ENCODE measurements around the gene MCOLN2. TPM values are rescaled to one million over a fixed set of nuclear protein-coding genes. Genes with fewer than 3 reads are reported as not detected.

Gene MCOLN2
- total and polyA plus RNA-seq, 2 of the 13 experiments (the other 11 are each of a cell fraction or from before 2014, with no cell fraction given), result not detected

DNA sequence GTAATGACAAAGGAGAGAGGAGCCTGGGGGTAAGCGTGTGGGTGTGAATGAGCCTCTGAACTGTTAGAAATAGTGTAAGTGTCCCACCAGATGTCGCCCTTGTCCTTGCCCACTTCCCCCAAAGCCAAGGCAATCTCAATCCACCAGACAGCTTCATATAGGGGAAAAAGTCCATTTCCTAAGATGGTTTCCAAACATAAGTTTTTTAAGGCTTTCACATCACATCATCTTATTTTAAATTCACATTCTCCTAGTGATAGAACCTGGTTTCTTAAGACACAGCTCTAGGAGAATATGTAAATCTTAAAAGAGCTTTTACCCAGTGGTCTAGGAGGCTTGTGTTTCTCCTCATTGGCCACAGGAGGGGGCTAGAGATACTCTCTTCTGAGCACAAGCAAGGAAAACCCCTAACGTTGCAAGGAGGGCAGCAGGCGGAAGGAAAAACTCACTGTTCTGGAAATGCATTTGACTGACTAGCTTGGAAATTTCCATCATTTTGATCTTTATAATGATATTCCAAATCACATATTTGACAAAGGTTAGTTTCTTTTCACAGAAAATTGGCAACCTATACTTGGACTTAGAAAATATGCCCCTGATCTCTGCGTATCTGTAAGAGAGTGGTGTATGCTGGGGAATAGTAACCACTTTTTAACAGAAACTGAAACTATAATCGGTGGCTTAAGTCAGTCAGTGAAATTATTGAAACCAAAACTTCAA, 52.0 kb downstream of the MCOLN2 start (continued):
- TF ChIP-seq, protein P1, sequence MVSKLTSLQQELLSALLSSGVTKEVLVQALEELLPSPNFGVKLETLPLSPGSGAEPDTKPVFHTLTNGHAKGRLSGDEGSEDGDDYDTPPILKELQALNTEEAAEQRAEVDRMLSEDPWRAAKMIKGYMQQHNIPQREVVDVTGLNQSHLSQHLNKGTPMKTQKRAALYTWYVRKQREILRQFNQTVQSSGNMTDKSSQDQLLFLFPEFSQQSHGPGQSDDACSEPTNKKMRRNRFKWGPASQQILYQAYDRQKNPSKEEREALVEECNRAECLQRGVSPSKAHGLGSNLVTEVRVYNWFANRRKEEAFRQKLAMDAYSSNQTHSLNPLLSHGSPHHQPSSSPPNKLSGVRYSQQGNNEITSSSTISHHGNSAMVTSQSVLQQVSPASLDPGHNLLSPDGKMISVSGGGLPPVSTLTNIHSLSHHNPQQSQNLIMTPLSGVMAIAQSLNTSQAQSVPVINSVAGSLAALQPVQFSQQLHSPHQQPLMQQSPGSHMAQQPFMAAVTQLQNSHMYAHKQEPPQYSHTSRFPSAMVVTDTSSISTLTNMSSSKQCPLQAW (CRISPR knock-in tag; IDR thresholded peaks at IDR 0.05), result 0 out of 2 replicates have a peak, but pooled peaks have one; percentile 16
- no peak for TF ChIP-seq PITX1 (CRISPR knock-in tag; IDR thresholded peaks at IDR 0.05)
- TF ChIP-seq SAP130 (CRISPR knock-in tag; IDR thresholded peaks at IDR 0.05; ENCODE audit: low read depth), result 0 out of 2 replicates have a peak, but pooled peaks have one; percentile 13
- TF ChIP-seq NCOA1 (CRISPR knock-in tag; IDR thresholded peaks at IDR 0.05), result 0 out of 2 replicates have a peak, but pooled peaks have one; percentile 57
- TF ChIP-seq YEATS2 (CRISPR knock-in tag; IDR thresholded peaks at IDR 0.05; ENCODE audit: borderline replicate concordance), result peak; percentile 39; the same call in 1 of the 2 replicates
- TF ChIP-seq, protein P2, sequence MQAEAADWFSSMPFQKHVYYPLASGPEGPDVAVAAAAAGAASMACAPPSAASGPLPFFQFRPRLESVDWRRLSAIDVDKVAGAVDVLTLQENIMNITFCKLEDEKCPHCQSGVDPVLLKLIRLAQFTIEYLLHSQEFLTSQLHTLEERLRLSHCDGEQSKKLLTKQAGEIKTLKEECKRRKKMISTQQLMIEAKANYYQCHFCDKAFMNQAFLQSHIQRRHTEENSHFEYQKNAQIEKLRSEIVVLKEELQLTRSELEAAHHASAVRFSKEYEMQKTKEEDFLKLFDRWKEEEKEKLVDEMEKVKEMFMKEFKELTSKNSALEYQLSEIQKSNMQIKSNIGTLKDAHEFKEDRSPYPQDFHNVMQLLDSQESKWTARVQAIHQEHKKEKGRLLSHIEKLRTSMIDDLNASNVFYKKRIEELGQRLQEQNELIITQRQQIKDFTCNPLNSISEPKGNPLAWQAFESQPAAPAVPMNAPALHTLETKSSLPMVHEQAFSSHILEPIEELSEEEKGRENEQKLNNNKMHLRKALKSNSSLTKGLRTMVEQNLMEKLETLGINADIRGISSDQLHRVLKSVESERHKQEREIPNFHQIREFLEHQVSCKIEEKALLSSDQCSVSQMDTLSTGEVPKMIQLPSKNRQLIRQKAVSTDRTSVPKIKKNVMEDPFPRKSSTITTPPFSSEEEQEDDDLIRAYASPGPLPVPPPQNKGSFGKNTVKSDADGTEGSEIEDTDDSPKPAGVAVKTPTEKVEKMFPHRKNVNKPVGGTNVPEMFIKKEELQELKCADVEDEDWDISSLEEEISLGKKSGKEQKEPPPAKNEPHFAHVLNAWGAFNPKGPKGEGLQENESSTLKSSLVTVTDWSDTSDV (CRISPR knock-in tag; IDR thresholded peaks at IDR 0.05), result no peak
- TF ChIP-seq, protein P3, sequence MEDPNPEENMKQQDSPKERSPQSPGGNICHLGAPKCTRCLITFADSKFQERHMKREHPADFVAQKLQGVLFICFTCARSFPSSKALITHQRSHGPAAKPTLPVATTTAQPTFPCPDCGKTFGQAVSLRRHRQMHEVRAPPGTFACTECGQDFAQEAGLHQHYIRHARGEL (CRISPR knock-in tag; IDR thresholded peaks at IDR 0.05), result 0 out of 2 replicates have a peak, but pooled peaks have one; percentile 49
- TF ChIP-seq GABPA (IDR thresholded peaks at IDR 0.05; ENCODE audit: low read depth, low read length), result no peak
- TF ChIP-seq GABPA (CRISPR knock-in tag; IDR thresholded peaks at IDR 0.05; ENCODE audit: low read depth), result peak; percentile 57
- peak; percentile 30; the same call in 1 of the 2 replicates for TF ChIP-seq ZNF501 (CRISPR knock-in tag; IDR thresholded peaks at IDR 0.05)
- TF ChIP-seq SYNCRIP (IDR thresholded peaks at IDR 0.05; ENCODE audit: insufficient read depth, low read depth, low read length), result no peak
- peak; percentile 36; the same call in 1 of the 2 replicates for TF ChIP-seq ARID5B (CRISPR knock-in tag; IDR thresholded peaks at IDR 0.05)
- no peak for TF ChIP-seq SOX6 (IDR thresholded peaks at IDR 0.05)
- 0 out of 2 replicates have a peak, but pooled peaks have one; percentile 19 for TF ChIP-seq SOX6 (CRISPR knock-in tag; IDR thresholded peaks at IDR 0.05)
- peak; percentile 24 for TF ChIP-seq XRCC5 (optimal IDR thresholded peaks at IDR 0.05; ENCODE audit: low read length)
- peak; percentile 43; the same call in 1 of the 2 replicates for TF ChIP-seq THAP11 (CRISPR knock-in tag; IDR thresholded peaks at IDR 0.05)
- 0 out of 2 replicates have a peak, but pooled peaks have one; percentile 43 for TF ChIP-seq ZNF784 (CRISPR knock-in tag; IDR thresholded peaks at IDR 0.05; ENCODE audit: borderline replicate concordance)
- no peak for TF ChIP-seq SAFB2 (CRISPR knock-in tag; IDR thresholded peaks at IDR 0.05; ENCODE audit: borderline replicate concordance, low read depth)

Measured in HepG2 (cell line).